Gastroesophageal sphincter (tissue), 3 donors: ENCODE data around the gene RAET1L.
"Not testable (repeated sequence)": the region's sequence is repeated elsewhere in the genome, so short reads cannot be mapped to it uniquely, and the experiment has no call there.

Experiments used
- POLR2AphosphoS5 ChIP-seq: sonication (generic); formaldehyde crosslinking; IDR thresholded peaks from one replicate; pipeline ENCODE4 v1.6.1; 2017; ENCODE audit warnings: antibody characterized with exemption
- TF ChIP-seq, protein P1 (sequence below), 4 experiments: fragments of 200-600 bp in 2 of 4; fragments of 450-650 bp in 2 of 4; sonication (generic) in 1 of 4; IDR thresholded peaks; one replicate each; pipeline ENCODE4 v1.5.1; 2017 to 2019; ENCODE audit warnings: antibody characterized with exemption in 4 of 4, mild to moderate bottlenecking in 2 of 4, moderate library complexity in 2 of 4

DNA sequence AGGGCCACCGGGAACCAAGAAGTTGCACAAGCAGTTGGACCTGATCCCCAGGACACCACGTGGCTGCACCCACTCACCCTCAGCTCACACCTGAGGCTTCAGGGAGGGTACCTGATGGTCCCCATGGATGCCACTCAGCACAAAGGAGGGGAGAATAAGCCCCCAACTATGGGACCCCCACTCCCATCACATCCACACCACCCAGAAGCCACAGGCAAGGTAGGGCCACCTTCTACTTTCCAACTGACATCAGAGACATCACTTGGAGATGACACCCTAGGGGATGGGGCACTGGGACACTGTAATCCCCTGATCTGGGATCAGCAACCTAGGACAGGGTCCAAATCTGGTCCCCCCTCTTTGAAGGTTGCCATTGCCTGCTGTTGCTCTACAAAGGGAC, 1.3 kb downstream of the RAET1L start:
- TF ChIP-seq, protein P1, sequence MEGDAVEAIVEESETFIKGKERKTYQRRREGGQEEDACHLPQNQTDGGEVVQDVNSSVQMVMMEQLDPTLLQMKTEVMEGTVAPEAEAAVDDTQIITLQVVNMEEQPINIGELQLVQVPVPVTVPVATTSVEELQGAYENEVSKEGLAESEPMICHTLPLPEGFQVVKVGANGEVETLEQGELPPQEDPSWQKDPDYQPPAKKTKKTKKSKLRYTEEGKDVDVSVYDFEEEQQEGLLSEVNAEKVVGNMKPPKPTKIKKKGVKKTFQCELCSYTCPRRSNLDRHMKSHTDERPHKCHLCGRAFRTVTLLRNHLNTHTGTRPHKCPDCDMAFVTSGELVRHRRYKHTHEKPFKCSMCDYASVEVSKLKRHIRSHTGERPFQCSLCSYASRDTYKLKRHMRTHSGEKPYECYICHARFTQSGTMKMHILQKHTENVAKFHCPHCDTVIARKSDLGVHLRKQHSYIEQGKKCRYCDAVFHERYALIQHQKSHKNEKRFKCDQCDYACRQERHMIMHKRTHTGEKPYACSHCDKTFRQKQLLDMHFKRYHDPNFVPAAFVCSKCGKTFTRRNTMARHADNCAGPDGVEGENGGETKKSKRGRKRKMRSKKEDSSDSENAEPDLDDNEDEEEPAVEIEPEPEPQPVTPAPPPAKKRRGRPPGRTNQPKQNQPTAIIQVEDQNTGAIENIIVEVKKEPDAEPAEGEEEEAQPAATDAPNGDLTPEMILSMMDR (IDR thresholded peaks at IDR 0.05), result not testable (repeated sequence)
- not testable (repeated sequence) for TF ChIP-seq POLR2AphosphoS5
